ENCODE results near the gene KCNJ5.

GRCh38 chr11:128872094-128872493 lies 19.1 kb upstream of the KCNJ5 start:
- TF ChIP-seq CTCF (conservative IDR thresholded peaks at IDR 0.05; ENCODE audit: low read depth in 2 of 2) = no peak
- TF ChIP-seq POLR2AphosphoS5 (IDR thresholded peaks at IDR 0.05; ENCODE audit: low read depth) = no peak
- TF ChIP-seq EZH2 (IDR thresholded peaks at IDR 0.05; ENCODE audit: low read depth, unreplicated experiment) = no peak
- TF ChIP-seq EZH2phosphoT487 (IDR thresholded peaks at IDR 0.05; ENCODE audit: unreplicated experiment) = no peak
- TF ChIP-seq REST (IDR thresholded peaks at IDR 0.05; ENCODE audit: unreplicated experiment) = no peak
- TF ChIP-seq CREB1 (CRISPR knock-in tag; IDR thresholded peaks at IDR 0.05; ENCODE audit: low read depth) = no peak
- no peak for TF ChIP-seq JUNB (IDR thresholded peaks at IDR 0.05; ENCODE audit: unreplicated experiment)
- no peak for TF ChIP-seq ETS1 (IDR thresholded peaks at IDR 0.05)
- peak; percentile 74 for TF ChIP-seq NANOG (IDR thresholded peaks at IDR 0.05; ENCODE audit: borderline replicate concordance)
- TF ChIP-seq ZNF331 (CRISPR knock-in tag; IDR thresholded peaks at IDR 0.05; ENCODE audit: low read depth) = no peak

Measured in GM23338 (cell line).